Measurements from ENCODE around the gene TRIM42. TPM values are rescaled to one million over a fixed set of nuclear protein-coding genes. Genes with fewer than 3 reads are reported as not detected.

TRIM42 gene
- total RNA-seq, 2 experiments from 2014 or later = not detected

GRCh38 chr3:140636406-140637138 is 41.3 kb upstream of the TRIM42 start:
- POLR2A ChIA-PET = no interaction called here
- no peaks in the 10 kb centered on the region for H3K79me2 ChIP-seq (ENCODE audit: insufficient read depth, low read depth, low read length)
- H3K9me3 ChIP-seq (ENCODE audit: low read length) = no peaks in the 10 kb centered on the region
- H3K4me2 ChIP-seq (ENCODE audit: low read length) = no peak overlapping the region
- no peak overlapping the region for H2AFZ ChIP-seq (ENCODE audit: low read length)
- H3K36me3 ChIP-seq (ENCODE audit: insufficient read depth, low read length) = no peaks in the 10 kb centered on the region
- no peak overlapping the region for H3K27ac ChIP-seq (ENCODE audit: low read depth, low read length, poor library complexity, severe bottlenecking)
- H4K20me1 ChIP-seq (ENCODE audit: insufficient read depth, low read length) = no peaks in the 10 kb centered on the region
- intact Hi-C loops (cut with micrococcal nuclease; ENCODE audit: unreplicated experiment) = no loop called here
- DNase-seq (ENCODE audit: low spot score) = no peak
- CTCF ChIA-PET (ENCODE audit: unreplicated experiment) = no interaction called here
- no TSS peak for BruUV-seq (replicated peaks)
- H3K9me2 ChIP-seq (ENCODE audit: insufficient read depth, low read length) = no peaks in the 10 kb centered on the region
- H3K4me3 ChIP-seq (ENCODE audit: low read depth, low read length, poor library complexity, severe bottlenecking) = no peak overlapping the region
- no peaks in the 10 kb centered on the region for H3K4me1 ChIP-seq (ENCODE audit: insufficient read depth, low read length, poor library complexity, severe bottlenecking)
- TF ChIP-seq EZH2phosphoT487 (IDR thresholded peaks at IDR 0.05; ENCODE audit: borderline replicate concordance, low read depth, low read length) = no peak
- TF ChIP-seq, protein P1, sequence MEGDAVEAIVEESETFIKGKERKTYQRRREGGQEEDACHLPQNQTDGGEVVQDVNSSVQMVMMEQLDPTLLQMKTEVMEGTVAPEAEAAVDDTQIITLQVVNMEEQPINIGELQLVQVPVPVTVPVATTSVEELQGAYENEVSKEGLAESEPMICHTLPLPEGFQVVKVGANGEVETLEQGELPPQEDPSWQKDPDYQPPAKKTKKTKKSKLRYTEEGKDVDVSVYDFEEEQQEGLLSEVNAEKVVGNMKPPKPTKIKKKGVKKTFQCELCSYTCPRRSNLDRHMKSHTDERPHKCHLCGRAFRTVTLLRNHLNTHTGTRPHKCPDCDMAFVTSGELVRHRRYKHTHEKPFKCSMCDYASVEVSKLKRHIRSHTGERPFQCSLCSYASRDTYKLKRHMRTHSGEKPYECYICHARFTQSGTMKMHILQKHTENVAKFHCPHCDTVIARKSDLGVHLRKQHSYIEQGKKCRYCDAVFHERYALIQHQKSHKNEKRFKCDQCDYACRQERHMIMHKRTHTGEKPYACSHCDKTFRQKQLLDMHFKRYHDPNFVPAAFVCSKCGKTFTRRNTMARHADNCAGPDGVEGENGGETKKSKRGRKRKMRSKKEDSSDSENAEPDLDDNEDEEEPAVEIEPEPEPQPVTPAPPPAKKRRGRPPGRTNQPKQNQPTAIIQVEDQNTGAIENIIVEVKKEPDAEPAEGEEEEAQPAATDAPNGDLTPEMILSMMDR (conservative IDR thresholded peaks at IDR 0.05; ENCODE audit: low read length) = no peak

GRCh38 chr3:140651287-140651686 is 26.6 kb upstream of the TRIM42 start:
- Histone ChIP-seq H3K9me3 (ENCODE audit: low read length) (no peaks in the 10 kb centered on the region), H3K36me3 (ENCODE audit: insufficient read depth, low read length) (no peaks in the 10 kb centered on the region), H3K4me1 (ENCODE audit: insufficient read depth, low read length, poor library complexity, severe bottlenecking) (no peaks in the 10 kb centered on the region), H4K20me1 (ENCODE audit: insufficient read depth, low read length) (no peaks in the 10 kb centered on the region), H3K4me3 (ENCODE audit: low read depth, low read length, poor library complexity, severe bottlenecking) (no peak overlapping the region), H3K9me2 (ENCODE audit: insufficient read depth, low read length) (no peaks in the 10 kb centered on the region), H3K27ac (ENCODE audit: low read depth, low read length, poor library complexity, severe bottlenecking) (no peak overlapping the region), H3K79me2 (ENCODE audit: insufficient read depth, low read depth, low read length) (no peaks in the 10 kb centered on the region), H2AFZ (ENCODE audit: low read length) (no peak overlapping the region), H3K4me2 (ENCODE audit: low read length) (no peak overlapping the region)
- DNase-seq (ENCODE audit: low spot score) = no peak
- POLR2A ChIA-PET = no interaction called here
- CTCF ChIA-PET (ENCODE audit: unreplicated experiment) = no interaction called here
- TF ChIP-seq, protein P1 (conservative IDR thresholded peaks at IDR 0.05; ENCODE audit: low read length) = no peak
- TF ChIP-seq EZH2phosphoT487 (IDR thresholded peaks at IDR 0.05; ENCODE audit: borderline replicate concordance, low read depth, low read length) = no peak
- BruUV-seq (replicated peaks) = no TSS peak
- intact Hi-C loops (cut with micrococcal nuclease; ENCODE audit: unreplicated experiment) = no loop called here

DNA sequence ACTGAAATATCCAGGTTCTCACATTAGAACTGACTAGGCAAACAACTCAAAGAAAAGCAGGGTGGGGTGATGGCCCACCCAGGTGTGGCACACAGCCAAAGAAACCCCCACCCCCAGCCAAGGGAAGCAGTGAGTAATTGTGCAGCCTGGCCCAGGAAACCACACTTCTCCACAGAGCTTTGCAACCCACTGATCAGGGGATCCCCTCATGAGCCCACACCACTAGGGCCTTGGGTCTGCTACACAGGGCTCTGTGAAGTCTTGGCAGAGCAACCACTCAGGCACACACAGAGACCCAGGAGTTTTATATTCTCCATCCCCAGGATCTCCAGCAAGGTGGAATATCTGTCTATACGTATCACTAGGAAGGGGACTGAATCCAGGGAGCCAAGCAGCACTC is 22.2 kb upstream of the TRIM42 start:
- H4K20me1 ChIP-seq (ENCODE audit: insufficient read depth, low read length) = no peaks in the 10 kb centered on the region
- H3K36me3 ChIP-seq (ENCODE audit: insufficient read depth, low read length) = no peaks in the 10 kb centered on the region
- no peaks in the 10 kb centered on the region for H3K9me3 ChIP-seq (ENCODE audit: low read length)
- no peaks in the 10 kb centered on the region for H3K79me2 ChIP-seq (ENCODE audit: insufficient read depth, low read depth, low read length)
- no peak overlapping the region for H2AFZ ChIP-seq (ENCODE audit: low read length)
- no peaks in the 10 kb centered on the region for H3K9me2 ChIP-seq (ENCODE audit: insufficient read depth, low read length)
- intact Hi-C loops (cut with micrococcal nuclease; ENCODE audit: unreplicated experiment) = no loop called here
- BruUV-seq (replicated peaks) = no TSS peak
- H3K4me3 ChIP-seq (ENCODE audit: low read depth, low read length, poor library complexity, severe bottlenecking) = no peak overlapping the region
- H3K27ac ChIP-seq (ENCODE audit: low read depth, low read length, poor library complexity, severe bottlenecking) = no peak overlapping the region
- ChIA-PET POLR2A (no interaction called here), CTCF (ENCODE audit: unreplicated experiment) (no interaction called here)
- DNase-seq (ENCODE audit: low spot score) = no peak
- no peak for TF ChIP-seq EZH2phosphoT487 (IDR thresholded peaks at IDR 0.05; ENCODE audit: borderline replicate concordance, low read depth, low read length)
- TF ChIP-seq, protein P1 (conservative IDR thresholded peaks at IDR 0.05; ENCODE audit: low read length) = no peak
- H3K4me2 ChIP-seq (ENCODE audit: low read length) = no peak overlapping the region
- H3K4me1 ChIP-seq (ENCODE audit: insufficient read depth, low read length, poor library complexity, severe bottlenecking) = no peaks in the 10 kb centered on the region

All from OCI-LY7 (cell line).